Ascending aorta (tissue), 2 donors: ENCODE measurements around the gene SPAG6. TPM values are rescaled to one million over a fixed set of nuclear protein-coding genes. Genes with fewer than 3 reads are reported as not detected.

Experiments
- DNase-seq, 2 donors: peaks; one replicate each; pipeline ENCODE4 v3.0.0-alpha.2; 2019; ENCODE audit warnings: low spot score in 2 of 2
- H3K27ac ChIP-seq, 2 donors: fragments of 200-600 bp; sonication (generic); one replicate each; pipeline ENCODE4 v1.5.1; 2016 to 2017; ENCODE audit warnings: mild to moderate bottlenecking in 1 of 2
- H3K27me3 ChIP-seq: fragments of 200-600 bp; sonication (generic); one replicate; pipeline ENCODE4 v1.5.1; 2017
- H3K36me3 ChIP-seq, 2 donors: fragments of 200-600 bp; sonication (generic); one replicate each; pipeline ENCODE4 v1.5.1; 2016
- H3K4me1 ChIP-seq, 2 donors: fragments of 200-600 bp; sonication (generic); one replicate each; pipeline ENCODE4 v1.5.1; 2016 to 2017; ENCODE audit warnings: mild to moderate bottlenecking in 1 of 2
- H3K4me3 ChIP-seq, 2 donors: fragments of 200-600 bp; sonication (generic); one replicate each; pipeline ENCODE4 v1.5.1; 2016 to 2017; ENCODE audit warnings: mild to moderate bottlenecking in 1 of 2
- H3K9me3 ChIP-seq, 2 donors: fragments of 200-600 bp; sonication (generic); one replicate each; pipeline ENCODE4 v1.5.1; 2016
- intact Hi-C: fragments of 100-400 bp; cut with DNase I; formaldehyde crosslinking; loops from one replicate; pipeline ENCODE4 v1.15.1; 2023
- total RNA-seq: library from RNA; depleted of rRNA; stranded (reverse); fragments of >200 nt; gene quantifications from one replicate; pipeline ENCODE4 v1.1.0, GENCODE V29; 2016
- TF ChIP-seq, protein P1 (sequence below), 3 experiments: fragments of 200-600 bp in 2 of 3; fragments of 450-650 bp in 1 of 3; sonication (generic) in 2 of 3; IDR thresholded peaks; one replicate each; pipeline ENCODE4 v1.5.1; 2016 to 2019; ENCODE audit warnings: antibody characterized with exemption in 3 of 3, mild to moderate bottlenecking in 1 of 3, moderate library complexity in 1 of 3

Gene SPAG6
- total RNA-seq, 1 donor from 2014 or later: not detected

- TF ChIP-seq, protein P1, sequence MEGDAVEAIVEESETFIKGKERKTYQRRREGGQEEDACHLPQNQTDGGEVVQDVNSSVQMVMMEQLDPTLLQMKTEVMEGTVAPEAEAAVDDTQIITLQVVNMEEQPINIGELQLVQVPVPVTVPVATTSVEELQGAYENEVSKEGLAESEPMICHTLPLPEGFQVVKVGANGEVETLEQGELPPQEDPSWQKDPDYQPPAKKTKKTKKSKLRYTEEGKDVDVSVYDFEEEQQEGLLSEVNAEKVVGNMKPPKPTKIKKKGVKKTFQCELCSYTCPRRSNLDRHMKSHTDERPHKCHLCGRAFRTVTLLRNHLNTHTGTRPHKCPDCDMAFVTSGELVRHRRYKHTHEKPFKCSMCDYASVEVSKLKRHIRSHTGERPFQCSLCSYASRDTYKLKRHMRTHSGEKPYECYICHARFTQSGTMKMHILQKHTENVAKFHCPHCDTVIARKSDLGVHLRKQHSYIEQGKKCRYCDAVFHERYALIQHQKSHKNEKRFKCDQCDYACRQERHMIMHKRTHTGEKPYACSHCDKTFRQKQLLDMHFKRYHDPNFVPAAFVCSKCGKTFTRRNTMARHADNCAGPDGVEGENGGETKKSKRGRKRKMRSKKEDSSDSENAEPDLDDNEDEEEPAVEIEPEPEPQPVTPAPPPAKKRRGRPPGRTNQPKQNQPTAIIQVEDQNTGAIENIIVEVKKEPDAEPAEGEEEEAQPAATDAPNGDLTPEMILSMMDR (IDR thresholded peaks at IDR 0.05): no peak
- peak in 1 of 2 donors; percentile 67 for DNase-seq
- peak overlapping the region; percentile 92 to 97 for H3K27ac ChIP-seq
- H3K9me3 ChIP-seq: no peaks in the 10 kb centered on the region
- peaks cover 0 to 15% of the 10 kb centered on the region in 2 donors for H3K4me1 ChIP-seq
- no peaks in the 10 kb centered on the region for H3K27me3 ChIP-seq
- peak overlapping the region; percentile 72 to 78 for H3K4me3 ChIP-seq
- intact Hi-C loops: loop anchor here (2.0 to 10.0 kb wide), 12 partner anchors 97 to 941 kb away; partner anchors contain the start of genes COMMD3, DNAJC1, MSRB2 and PIP4K2A
- H3K36me3 ChIP-seq: no peaks in the 10 kb centered on the region
Measured at GRCh38 chr10:22437620-22438588, 92.6 kb downstream of the SPAG6 start.

DNA sequence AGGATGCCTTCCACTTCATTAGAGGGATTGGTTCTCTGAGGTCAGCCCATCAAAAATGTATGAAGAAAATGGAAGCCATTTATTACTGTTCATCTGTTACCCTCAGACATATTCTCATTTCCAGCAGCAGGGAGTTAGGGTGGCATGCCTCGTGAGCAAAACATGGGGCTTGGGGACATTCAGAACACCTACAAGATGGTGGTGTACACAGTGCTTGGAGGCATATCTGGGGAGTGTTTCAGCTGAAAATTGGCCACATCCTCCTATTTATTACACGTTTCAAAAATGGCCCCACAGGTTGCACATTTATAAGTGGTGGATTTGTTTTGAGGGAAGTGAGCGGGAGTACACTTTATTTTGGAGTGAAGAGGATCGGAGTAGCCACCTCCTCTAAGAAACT, 93.4 kb downstream of the SPAG6 start:
- Histone ChIP-seq H3K4me3 (peak overlapping the region; percentile 72 to 78), H3K36me3 (no peaks in the 10 kb centered on the region), H3K9me3 (no peaks in the 10 kb centered on the region), H3K27ac (peak overlapping the region in 1 of 2 donors; percentile 97), H3K4me1 (peaks cover 0 to 18% of the 10 kb centered on the region in 2 donors), H3K27me3 (no peaks in the 10 kb centered on the region)
- intact Hi-C loops: loop anchor here (2.0 to 10.0 kb wide), 9 partner anchors 114 to 941 kb away; partner anchors contain the start of genes COMMD3, MSRB2 and PIP4K2A
- no peak for DNase-seq
- TF ChIP-seq, protein P1 (IDR thresholded peaks at IDR 0.05): no peak

DNA sequence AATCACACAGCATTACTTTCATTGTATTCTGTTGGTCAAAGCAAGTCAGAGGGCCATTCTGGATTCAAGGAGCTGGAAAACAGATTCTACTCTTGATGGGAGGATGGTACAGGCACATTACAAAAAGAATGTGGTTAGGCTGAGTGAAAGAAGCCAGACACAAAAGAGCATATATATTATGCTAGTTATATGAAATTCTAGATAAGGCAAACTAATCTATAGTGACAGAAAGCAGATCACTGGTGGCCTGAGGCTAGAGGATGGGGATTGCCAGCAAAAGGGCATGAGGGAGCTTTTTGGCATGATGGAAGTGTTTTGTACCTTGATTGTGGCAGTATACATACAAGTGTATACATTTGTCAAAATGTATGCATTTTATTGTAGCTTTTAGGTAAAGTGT, 96.8 kb downstream of the SPAG6 start:
- no peaks in the 10 kb centered on the region for H3K9me3 ChIP-seq
- H3K36me3 ChIP-seq: no peaks in the 10 kb centered on the region
- H3K4me3 ChIP-seq: no peak overlapping the region
- no peaks in the 10 kb centered on the region for H3K27me3 ChIP-seq
- no peak for DNase-seq
- peaks cover 0 to 14% of the 10 kb centered on the region in 2 donors for H3K4me1 ChIP-seq
- no peak overlapping the region for H3K27ac ChIP-seq
- intact Hi-C loops: no loop called here
- TF ChIP-seq, protein P1 (IDR thresholded peaks at IDR 0.05): no peak

DNA sequence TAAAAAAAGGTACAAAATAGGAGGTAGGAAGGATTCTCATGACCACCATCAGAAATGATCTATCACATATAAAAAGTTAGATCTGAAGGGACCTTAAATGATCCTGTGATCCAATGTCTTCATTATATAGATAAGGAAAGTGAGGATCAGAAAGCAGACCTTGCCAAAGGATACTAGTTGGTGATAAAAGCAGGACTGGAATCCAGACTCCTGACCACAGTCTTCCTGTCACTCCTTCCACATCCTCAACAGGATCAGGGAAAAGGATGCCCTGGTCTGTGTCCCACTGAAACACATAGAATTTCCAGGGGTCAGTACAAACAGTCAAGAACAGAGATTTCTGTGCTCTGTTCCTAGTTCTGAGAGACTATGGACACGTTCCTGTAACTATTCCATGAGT, 97.2 kb downstream of the SPAG6 start:
- Histone ChIP-seq H3K4me3 (no peak overlapping the region), H3K4me1 (peaks cover 0 to 14% of the 10 kb centered on the region in 2 donors), H3K27ac (no peak overlapping the region), H3K9me3 (no peaks in the 10 kb centered on the region), H3K36me3 (no peaks in the 10 kb centered on the region), H3K27me3 (no peaks in the 10 kb centered on the region)
- intact Hi-C loops: no loop called here
- TF ChIP-seq, protein P1 (IDR thresholded peaks at IDR 0.05): no peak
- no peak for DNase-seq

- Histone ChIP-seq H3K4me1 (peaks cover 0 to 10% of the 10 kb centered on the region in 2 donors), H3K4me3 (no peak overlapping the region), H3K9me3 (no peaks in the 10 kb centered on the region), H3K27me3 (no peaks in the 10 kb centered on the region), H3K36me3 (no peaks in the 10 kb centered on the region), H3K27ac (no peak overlapping the region)
- TF ChIP-seq, protein P1 (IDR thresholded peaks at IDR 0.05): no peak
- DNase-seq: no peak
- intact Hi-C loops: no loop called here
Measured at GRCh38 chr10:22443175-22443901, 98.0 kb downstream of the SPAG6 start.
